Measurements from ENCODE around the gene PGAP3. TPM values are rescaled to one million over a fixed set of nuclear protein-coding genes. Genes with fewer than 3 reads are reported as not detected.

Gene PGAP3
- total RNA-seq, 1 donor from 2014 or later, result 17.7 TPM

GRCh38 chr17:39677072-39677471 lies 10.8 kb downstream of the PGAP3 start:
- peaks cover 0 to 4% of the 10 kb centered on the region in 2 donors for H3K36me3 ChIP-seq
- intact Hi-C loops (cut with DNase I), result no loop called here
- no peak overlapping the region for H3K27ac ChIP-seq
- no peak for TF ChIP-seq POLR2A (IDR thresholded peaks at IDR 0.05)
- TF ChIP-seq, protein P1, sequence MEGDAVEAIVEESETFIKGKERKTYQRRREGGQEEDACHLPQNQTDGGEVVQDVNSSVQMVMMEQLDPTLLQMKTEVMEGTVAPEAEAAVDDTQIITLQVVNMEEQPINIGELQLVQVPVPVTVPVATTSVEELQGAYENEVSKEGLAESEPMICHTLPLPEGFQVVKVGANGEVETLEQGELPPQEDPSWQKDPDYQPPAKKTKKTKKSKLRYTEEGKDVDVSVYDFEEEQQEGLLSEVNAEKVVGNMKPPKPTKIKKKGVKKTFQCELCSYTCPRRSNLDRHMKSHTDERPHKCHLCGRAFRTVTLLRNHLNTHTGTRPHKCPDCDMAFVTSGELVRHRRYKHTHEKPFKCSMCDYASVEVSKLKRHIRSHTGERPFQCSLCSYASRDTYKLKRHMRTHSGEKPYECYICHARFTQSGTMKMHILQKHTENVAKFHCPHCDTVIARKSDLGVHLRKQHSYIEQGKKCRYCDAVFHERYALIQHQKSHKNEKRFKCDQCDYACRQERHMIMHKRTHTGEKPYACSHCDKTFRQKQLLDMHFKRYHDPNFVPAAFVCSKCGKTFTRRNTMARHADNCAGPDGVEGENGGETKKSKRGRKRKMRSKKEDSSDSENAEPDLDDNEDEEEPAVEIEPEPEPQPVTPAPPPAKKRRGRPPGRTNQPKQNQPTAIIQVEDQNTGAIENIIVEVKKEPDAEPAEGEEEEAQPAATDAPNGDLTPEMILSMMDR (IDR thresholded peaks at IDR 0.05), result no peak
- no peak for TF ChIP-seq POLR2AphosphoS5 (IDR thresholded peaks at IDR 0.05; ENCODE audit: insufficient read depth in 1 of 2, low read depth in 1 of 2)
- no peaks in the 10 kb centered on the region for H3K9me3 ChIP-seq
- H3K27me3 ChIP-seq, result no peaks in the 10 kb centered on the region
- H3K4me1 ChIP-seq, result peaks cover 30% of the 10 kb centered on the region
- H3K4me3 ChIP-seq, result no peak overlapping the region
- DNase-seq (ENCODE audit: extremely low spot score in 2 of 2), result no peak

DNA sequence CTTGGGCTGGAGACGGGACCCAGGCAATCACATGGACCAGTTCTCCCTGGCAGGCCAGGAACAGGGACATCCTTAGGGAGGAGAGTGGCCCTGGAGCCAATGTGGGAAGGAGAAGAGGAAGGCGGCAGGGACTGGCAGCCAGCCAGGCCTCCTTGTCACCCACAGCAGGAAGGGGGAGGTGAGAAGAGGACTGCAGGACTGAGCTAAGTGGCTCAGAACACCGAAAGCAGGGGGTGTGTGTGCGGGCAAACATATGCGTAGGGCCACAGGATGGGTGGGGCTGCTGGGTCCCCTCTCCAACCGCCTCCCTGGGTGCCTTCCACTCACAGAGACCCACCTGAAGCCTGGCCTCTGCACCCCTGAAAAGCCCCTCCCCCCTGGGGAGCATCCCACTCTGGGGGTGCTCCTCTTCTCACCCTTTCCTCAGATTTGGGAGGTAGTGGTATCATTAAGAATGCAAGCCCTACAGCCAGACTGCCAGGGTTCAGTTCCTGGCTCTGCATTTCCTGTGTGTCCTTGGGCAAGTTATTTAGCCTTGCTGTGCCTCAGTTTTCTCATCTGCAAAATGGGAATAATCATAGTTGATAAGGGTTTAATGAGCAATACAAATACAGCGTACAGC lies 11.5 kb downstream of the PGAP3 start:
- Histone ChIP-seq H3K9me3 (no peaks in the 10 kb centered on the region), H3K27ac (no peak overlapping the region), H3K36me3 (peaks cover 0 to 4% of the 10 kb centered on the region in 2 donors), H3K4me1 (peaks cover 37% of the 10 kb centered on the region), H3K4me3 (no peak overlapping the region), H3K27me3 (no peaks in the 10 kb centered on the region)
- no peak for DNase-seq (ENCODE audit: extremely low spot score in 2 of 2)
- intact Hi-C loops (cut with DNase I), result no loop called here
- no peak for TF ChIP-seq POLR2A (IDR thresholded peaks at IDR 0.05)
- no peak for TF ChIP-seq POLR2AphosphoS5 (IDR thresholded peaks at IDR 0.05; ENCODE audit: insufficient read depth in 1 of 2, low read depth in 1 of 2)
- TF ChIP-seq, protein P1 (IDR thresholded peaks at IDR 0.05), result no peak

DNA sequence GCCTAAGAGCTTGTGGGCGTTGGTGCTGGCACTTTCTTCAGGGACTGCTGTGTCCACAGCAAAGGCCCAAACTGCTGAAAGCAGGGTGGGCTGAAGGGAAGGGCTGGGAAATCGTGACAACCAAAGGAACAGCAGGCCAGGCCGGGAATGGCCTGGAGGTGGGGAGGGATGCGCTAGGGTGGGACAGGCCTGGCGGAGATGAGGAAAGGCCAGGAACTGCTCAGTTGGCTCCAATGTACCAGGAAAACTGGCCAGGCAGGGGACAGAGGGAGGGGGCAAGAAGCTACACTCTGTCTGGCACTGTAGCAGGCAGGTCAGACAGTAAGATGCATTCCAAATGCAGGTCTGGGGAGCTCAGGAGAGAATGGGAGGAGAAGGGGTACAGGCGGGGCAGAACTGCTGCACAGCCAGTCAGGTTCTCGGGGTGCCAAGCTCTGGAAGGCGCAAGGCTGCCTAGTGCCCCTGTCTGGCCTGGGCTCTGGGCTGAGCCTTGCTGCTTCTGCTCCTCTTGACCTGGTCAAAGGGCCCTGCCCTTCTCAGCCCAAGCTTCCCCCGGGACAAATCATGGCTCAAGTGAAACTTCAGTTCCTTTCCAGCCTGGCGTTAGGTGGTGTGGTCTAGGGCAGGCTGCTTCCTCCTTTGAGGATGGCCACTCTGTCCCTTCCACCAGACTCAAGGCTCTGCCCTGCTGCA lies 12.3 kb downstream of the PGAP3 start:
- peaks cover 0 to 4% of the 10 kb centered on the region in 2 donors for H3K36me3 ChIP-seq
- H3K27ac ChIP-seq, result no peak overlapping the region
- H3K27me3 ChIP-seq, result no peaks in the 10 kb centered on the region
- DNase-seq (ENCODE audit: extremely low spot score in 2 of 2), result no peak
- no peak overlapping the region for H3K4me3 ChIP-seq
- intact Hi-C loops (cut with DNase I), result no loop called here
- no peaks in the 10 kb centered on the region for H3K9me3 ChIP-seq
- H3K4me1 ChIP-seq, result peaks cover 38% of the 10 kb centered on the region
- TF ChIP-seq, protein P1 (IDR thresholded peaks at IDR 0.05), result no peak
- TF ChIP-seq POLR2A (IDR thresholded peaks at IDR 0.05) (no peak), POLR2AphosphoS5 (IDR thresholded peaks at IDR 0.05; ENCODE audit: insufficient read depth in 1 of 2, low read depth in 1 of 2) (no peak)

DNA sequence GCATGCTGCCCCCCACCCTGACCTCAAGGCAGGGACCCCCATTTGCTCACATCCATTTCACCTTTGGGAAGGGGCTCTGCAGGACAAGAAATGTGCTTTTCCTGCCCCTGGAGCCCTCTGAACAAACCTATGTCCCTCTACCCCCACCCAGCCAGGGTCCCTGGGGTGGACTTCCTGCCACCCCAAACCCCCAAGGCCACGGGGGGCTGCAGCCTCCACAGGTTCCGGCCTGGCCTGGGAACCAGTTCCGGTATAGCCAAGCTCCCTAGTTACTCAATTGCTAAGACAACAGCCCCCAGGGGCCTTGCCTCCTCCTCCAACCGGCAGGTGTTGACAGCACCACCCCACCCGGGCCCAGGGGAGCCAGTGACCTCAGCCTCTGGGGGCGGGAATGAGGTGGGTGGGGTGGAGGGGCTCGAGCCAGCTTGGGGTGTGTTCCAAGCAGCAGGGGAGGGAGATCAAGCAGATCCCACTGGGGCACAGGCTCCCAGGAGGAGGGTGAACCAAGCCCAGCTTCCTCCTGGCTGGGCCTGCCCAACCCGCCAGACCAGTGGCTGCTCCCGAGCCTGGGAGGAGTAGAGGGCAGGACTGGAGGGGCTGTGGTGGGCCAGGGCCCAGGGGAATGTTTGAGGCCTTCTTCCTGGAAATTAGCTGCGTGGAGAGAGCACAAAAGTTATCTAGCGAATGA lies 13.0 kb downstream of the PGAP3 start:
- peaks cover 0 to 4% of the 10 kb centered on the region in 2 donors for H3K36me3 ChIP-seq
- H3K4me1 ChIP-seq, result peaks cover 38% of the 10 kb centered on the region
- no peak overlapping the region for H3K4me3 ChIP-seq
- DNase-seq (ENCODE audit: extremely low spot score in 2 of 2), result no peak
- H3K27ac ChIP-seq, result no peak overlapping the region
- H3K27me3 ChIP-seq, result no peaks in the 10 kb centered on the region
- intact Hi-C loops (cut with DNase I), result no loop called here
- no peaks in the 10 kb centered on the region for H3K9me3 ChIP-seq
- no peak for TF ChIP-seq POLR2AphosphoS5 (IDR thresholded peaks at IDR 0.05; ENCODE audit: insufficient read depth in 1 of 2, low read depth in 1 of 2)
- no peak for TF ChIP-seq POLR2A (IDR thresholded peaks at IDR 0.05)
- TF ChIP-seq, protein P1 (IDR thresholded peaks at IDR 0.05), result no peak

Data from vagina (tissue), 2 donors.